Neuronal stem cell (in vitro differentiated cells): ENCODE results near the gene VILL.
"Not testable (repeated sequence)": the region's sequence is repeated elsewhere in the genome, so short reads cannot be mapped to it uniquely, and the experiment has no call there.

ENCODE experiments used
- DNase-seq: peaks from one replicate; pipeline ENCODE4 v3.0.0-alpha.2; 2013; ENCODE audit warnings: low spot score
- H2AFZ ChIP-seq: one replicate; pipeline ENCODE4 v1.6.1; 2013; ENCODE audit warnings: mild to moderate bottlenecking, low read length, inconsistent platforms
- H2AK5ac ChIP-seq: 2 replicates; pipeline ENCODE4 v1.6.1; 2013; ENCODE audit warnings: low read depth, mild to moderate bottlenecking, inconsistent platforms, low read length, moderate library complexity, mixed read lengths
- H2BK120ac ChIP-seq: 2 replicates; pipeline ENCODE4 v1.6.1; 2013; ENCODE audit warnings: low read depth, mild to moderate bottlenecking, inconsistent platforms, low read length, moderate library complexity, mixed read lengths
- H2BK12ac ChIP-seq: one replicate; pipeline ENCODE4 v1.6.1; 2013; ENCODE audit warnings: low read length, inconsistent platforms
- H2BK15ac ChIP-seq: 2 replicates; pipeline ENCODE4 v1.6.1; 2013; ENCODE audit warnings: mild to moderate bottlenecking, low read length, inconsistent platforms, mixed read lengths
- H2BK5ac ChIP-seq: one replicate; pipeline ENCODE4 v1.6.1; 2013; ENCODE audit warnings: inconsistent platforms, mild to moderate bottlenecking, low read length, moderate library complexity
- H3K14ac ChIP-seq: one replicate; pipeline ENCODE4 v1.6.1; 2013; ENCODE audit warnings: low read length, inconsistent platforms
- H3K18ac ChIP-seq: 2 replicates; pipeline ENCODE4 v1.6.1; 2013; ENCODE audit warnings: low read length, inconsistent platforms
- H3K23ac ChIP-seq: 2 replicates; pipeline ENCODE4 v1.6.1; 2013; ENCODE audit warnings: low read depth, mild to moderate bottlenecking, mixed read lengths, low read length, inconsistent platforms; ENCODE audit not compliant: poor library complexity
- H3K27ac ChIP-seq: replicated peaks from 3 replicates; pipeline ENCODE4 v1.5.1; 2013; ENCODE audit warnings: low read length, inconsistent platforms
- H3K27me3 ChIP-seq, 3 experiments: 2 replicates each; pipeline ENCODE4 v1.6.1; 2013; ENCODE audit warnings: low read length in 3 of 3, mild to moderate bottlenecking in 2 of 3, inconsistent platforms in 1 of 3, low read depth in 1 of 3, mixed read lengths in 1 of 3, moderate library complexity in 1 of 3; ENCODE audit not compliant: control insufficient read depth in 3 of 3, insufficient read depth in 3 of 3
- H3K36me3 ChIP-seq, 2 donors: replicated peaks in 1 of 2; 2 replicates each; pipeline ENCODE4 v1.6.1; 2013; ENCODE audit warnings: low read length in 2 of 2; ENCODE audit not compliant: control insufficient read depth in 2 of 2, insufficient read depth in 2 of 2
- H3K4ac ChIP-seq: 2 replicates; pipeline ENCODE4 v1.6.1; 2013; ENCODE audit warnings: inconsistent platforms, mild to moderate bottlenecking, low read length, moderate library complexity
- H3K4me1 ChIP-seq, 2 donors: 1 replicate in 1 of 2; 2 replicates in 1 of 2; pipeline ENCODE4 v1.6.1; 2013; ENCODE audit warnings: low read length in 2 of 2, low read depth in 1 of 2; ENCODE audit not compliant: control insufficient read depth in 2 of 2, insufficient read depth in 1 of 2
- H3K4me2 ChIP-seq: one replicate; pipeline ENCODE4 v1.6.1; 2013; ENCODE audit warnings: mild to moderate bottlenecking, low read length, inconsistent platforms; ENCODE audit not compliant: insufficient read depth, poor library complexity, severe bottlenecking
- H3K4me3 ChIP-seq, 2 donors: 2 replicates each; pipeline ENCODE4 v1.5.1; 2013; ENCODE audit warnings: low read length in 2 of 2, mild to moderate bottlenecking in 2 of 2, inconsistent platforms in 1 of 2, moderate library complexity in 1 of 2
- H3K79me1 ChIP-seq: one replicate; pipeline ENCODE4 v1.6.1; 2013; ENCODE audit warnings: low read depth, mild to moderate bottlenecking, inconsistent platforms, low read length, moderate library complexity
- H3K9ac ChIP-seq: one replicate; pipeline ENCODE4 v1.6.1; 2013; ENCODE audit warnings: mild to moderate bottlenecking, low read depth, low read length, inconsistent platforms; ENCODE audit not compliant: poor library complexity
- H3K9me3 ChIP-seq, 2 donors: replicated peaks in 1 of 2; 2 replicates each; pipeline versions ENCODE3 to v1.6.1; 2013; ENCODE audit warnings: low read length in 2 of 2, mild to moderate bottlenecking in 2 of 2, inconsistent platforms in 1 of 2, low read depth in 1 of 2, mixed read lengths in 1 of 2, moderate library complexity in 1 of 2; ENCODE audit not compliant: control insufficient read depth in 2 of 2, insufficient read depth in 1 of 2
- H4K8ac ChIP-seq: one replicate; pipeline ENCODE4 v1.6.1; 2013; ENCODE audit warnings: low read depth, mild to moderate bottlenecking, inconsistent platforms, low read length, moderate library complexity
- H4K91ac ChIP-seq: one replicate; pipeline ENCODE4 v1.6.1; 2013; ENCODE audit warnings: low read length, low read depth, mild to moderate bottlenecking, inconsistent platforms; ENCODE audit not compliant: poor library complexity
- WGBS, 2 donors: extraction: QIAGEN DNeasy Blood & Tissue Kit; methylation state at CpG; one replicate each; pipeline ENCODE4 v1.1.7; 2013; ENCODE audit warnings: missing lambda C conversion rate in 2 of 2, mixed read lengths in 1 of 2; ENCODE audit not compliant: insufficient read length in 2 of 2, insufficient replicate concordance in 1 of 2; ENCODE audit errors: extremely low coverage in 2 of 2; 5-methylcytosine and 5-hydroxymethylcytosine counted together

The VILL gene

GRCh38 chr3:38033586-38033985 lies 43.0 kb downstream of the VILL start:
- WGBS, 2 donors = no CpG with 5 or more reads among the region's 7 CpGs
- H3K14ac ChIP-seq, H3K18ac ChIP-seq, H3K36me3 ChIP-seq, H4K8ac ChIP-seq, DNase-seq, H3K4me2 ChIP-seq, H3K79me1 ChIP-seq, H3K4ac ChIP-seq, H2BK120ac ChIP-seq, H3K4me1 ChIP-seq, H3K9ac ChIP-seq, H3K9me3 ChIP-seq, H3K27ac ChIP-seq, H4K91ac ChIP-seq, H3K4me3 ChIP-seq, H2BK5ac ChIP-seq, H2AK5ac ChIP-seq, H2BK15ac ChIP-seq, H2AFZ ChIP-seq, H2BK12ac ChIP-seq, H3K23ac ChIP-seq: not testable (repeated sequence)
- H3K27me3 ChIP-seq = peaks cover 0 to 33% (median 11%) of the 10 kb centered on the region in 3 experiments

GRCh38 chr3:38034335-38034734 lies 43.7 kb downstream of the VILL start:
- H3K9me3 ChIP-seq, DNase-seq, H2BK12ac ChIP-seq, H3K36me3 ChIP-seq, H3K4me1 ChIP-seq, H2BK5ac ChIP-seq, H3K9ac ChIP-seq, H2BK120ac ChIP-seq, H3K4me2 ChIP-seq, H2AFZ ChIP-seq, H3K27ac ChIP-seq, H3K4ac ChIP-seq, H3K79me1 ChIP-seq, H2AK5ac ChIP-seq, H3K14ac ChIP-seq, H2BK15ac ChIP-seq, H3K4me3 ChIP-seq, H4K8ac ChIP-seq, H3K18ac ChIP-seq, H4K91ac ChIP-seq, H3K23ac ChIP-seq: not testable (repeated sequence)
- no CpG with 5 or more reads among the region's 9 CpGs for WGBS, 2 donors
- H3K27me3 ChIP-seq = peaks cover 0 to 38% (median 13%) of the 10 kb centered on the region in 3 experiments

- Histone ChIP-seq H3K9me3 (no peaks in the 10 kb centered on the region), H2AK5ac (no peak overlapping the region), H3K79me1 (no peaks in the 10 kb centered on the region), H3K4ac (no peak overlapping the region), H3K14ac (no peak overlapping the region), H3K4me1 (peaks cover 0 to 5% of the 10 kb centered on the region in 2 donors), H2BK120ac (no peak overlapping the region), H3K36me3 (no peaks in the 10 kb centered on the region), H4K91ac (no peak overlapping the region), H2BK12ac (no peak overlapping the region), H3K27ac (no peak overlapping the region), H3K4me3 (no peak overlapping the region), H2AFZ (no peak overlapping the region), H3K9ac (no peak overlapping the region), H3K18ac (no peak overlapping the region), H3K4me2 (no peak overlapping the region), H3K27me3 (peaks cover 2 to 45% (median 21%) of the 10 kb centered on the region in 3 experiments), H2BK15ac (no peak overlapping the region), H2BK5ac (no peak overlapping the region), H3K23ac (no peak overlapping the region), H4K8ac (no peak overlapping the region)
- WGBS, 2 donors = no CpG with 5 or more reads among the region's 5 CpGs
- DNase-seq = no peak
These were observed 45.7 kb downstream of the VILL start for GRCh38 chr3:38036286-38036685.

GRCh38 chr3:38036906-38037305 lies 46.3 kb downstream of the VILL start:
- no peaks in the 10 kb centered on the region for H3K9me3 ChIP-seq
- H2BK120ac ChIP-seq = no peak overlapping the region
- no peak overlapping the region for H3K18ac ChIP-seq
- H3K79me1 ChIP-seq = no peaks in the 10 kb centered on the region
- no peak overlapping the region for H3K4me2 ChIP-seq
- no peak overlapping the region for H3K23ac ChIP-seq
- no peak overlapping the region for H3K14ac ChIP-seq
- H3K36me3 ChIP-seq = no peaks in the 10 kb centered on the region
- H3K4me1 ChIP-seq = peaks cover 0 to 5% of the 10 kb centered on the region in 2 donors
- no peak for DNase-seq
- H3K27ac ChIP-seq = no peak overlapping the region
- no CpG with 5 or more reads among the region's 3 CpGs for WGBS, 2 donors
- H2BK5ac ChIP-seq = no peak overlapping the region
- H3K27me3 ChIP-seq = peaks cover 2 to 38% (median 18%) of the 10 kb centered on the region in 3 experiments
- no peak overlapping the region for H2AFZ ChIP-seq
- no peak overlapping the region for H3K9ac ChIP-seq
- no peak overlapping the region for H3K4me3 ChIP-seq
- H4K91ac ChIP-seq = no peak overlapping the region
- no peak overlapping the region for H2BK15ac ChIP-seq
- H3K4ac ChIP-seq = no peak overlapping the region
- no peak overlapping the region for H4K8ac ChIP-seq
- H2AK5ac ChIP-seq = no peak overlapping the region
- H2BK12ac ChIP-seq = no peak overlapping the region
